ENCODE data around the gene TBL1Y. TPM values are rescaled to one million over a fixed set of nuclear protein-coding genes. Genes with fewer than 3 reads are reported as not detected.

TBL1Y gene
- total RNA-seq, 1 experiment from 2014 or later: not detected

DNA sequence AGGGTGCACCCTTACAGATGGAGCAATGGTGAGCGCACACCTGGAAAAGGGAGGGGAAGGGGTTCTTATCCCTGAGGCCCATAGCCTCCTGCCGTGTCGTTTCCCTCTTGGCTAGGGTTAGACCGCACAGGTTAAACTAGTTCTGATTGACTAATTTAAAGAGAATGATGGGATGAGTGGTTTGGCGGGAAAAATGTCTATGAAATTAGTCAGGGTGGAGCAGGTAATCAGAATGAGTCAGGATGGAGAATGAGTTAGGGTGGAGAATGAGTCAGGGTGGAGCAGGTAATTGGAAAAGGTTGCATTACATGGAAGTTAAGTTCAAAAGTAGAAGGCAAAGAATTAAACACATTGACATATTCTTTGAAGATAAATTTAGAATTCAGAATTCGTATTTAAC, 196.7 kb downstream of the TBL1Y start (continued):
- TF ChIP-seq, protein P1, sequence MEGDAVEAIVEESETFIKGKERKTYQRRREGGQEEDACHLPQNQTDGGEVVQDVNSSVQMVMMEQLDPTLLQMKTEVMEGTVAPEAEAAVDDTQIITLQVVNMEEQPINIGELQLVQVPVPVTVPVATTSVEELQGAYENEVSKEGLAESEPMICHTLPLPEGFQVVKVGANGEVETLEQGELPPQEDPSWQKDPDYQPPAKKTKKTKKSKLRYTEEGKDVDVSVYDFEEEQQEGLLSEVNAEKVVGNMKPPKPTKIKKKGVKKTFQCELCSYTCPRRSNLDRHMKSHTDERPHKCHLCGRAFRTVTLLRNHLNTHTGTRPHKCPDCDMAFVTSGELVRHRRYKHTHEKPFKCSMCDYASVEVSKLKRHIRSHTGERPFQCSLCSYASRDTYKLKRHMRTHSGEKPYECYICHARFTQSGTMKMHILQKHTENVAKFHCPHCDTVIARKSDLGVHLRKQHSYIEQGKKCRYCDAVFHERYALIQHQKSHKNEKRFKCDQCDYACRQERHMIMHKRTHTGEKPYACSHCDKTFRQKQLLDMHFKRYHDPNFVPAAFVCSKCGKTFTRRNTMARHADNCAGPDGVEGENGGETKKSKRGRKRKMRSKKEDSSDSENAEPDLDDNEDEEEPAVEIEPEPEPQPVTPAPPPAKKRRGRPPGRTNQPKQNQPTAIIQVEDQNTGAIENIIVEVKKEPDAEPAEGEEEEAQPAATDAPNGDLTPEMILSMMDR (IDR thresholded peaks at IDR 0.05 in 2 of 3, conservative IDR thresholded peaks at IDR 0.05 in 1 of 3; ENCODE audit: borderline replicate concordance in 1 of 3, insufficient read depth in 1 of 3, low read depth in 2 of 3, low read length in 2 of 3): no peak
- TF ChIP-seq, protein P2, sequence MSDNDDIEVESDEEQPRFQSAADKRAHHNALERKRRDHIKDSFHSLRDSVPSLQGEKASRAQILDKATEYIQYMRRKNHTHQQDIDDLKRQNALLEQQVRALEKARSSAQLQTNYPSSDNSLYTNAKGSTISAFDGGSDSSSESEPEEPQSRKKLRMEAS (IDR thresholded peaks at IDR 0.05): no peak

DNA sequence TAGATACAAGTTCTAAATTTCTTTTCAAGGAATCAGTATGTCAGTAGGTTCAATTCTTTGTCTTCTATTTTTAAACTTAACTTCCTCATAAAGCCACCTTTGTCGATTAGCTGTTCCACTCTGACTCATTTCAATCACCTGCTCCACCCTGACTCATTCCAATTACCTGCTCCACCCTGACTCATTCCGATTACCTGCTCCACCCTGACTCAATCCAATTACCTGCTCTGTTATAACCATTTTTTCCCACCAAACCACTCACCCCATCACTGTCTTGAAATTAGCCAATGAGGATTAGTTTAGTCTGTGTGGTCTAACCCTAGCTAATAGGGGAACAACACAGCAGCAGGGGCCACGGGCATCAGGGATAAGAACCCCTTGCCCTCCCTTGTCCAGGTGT, 199.6 kb downstream of the TBL1Y start:
- Histone ChIP-seq H3K4me3 (replicated peaks in 1 of 2; ENCODE audit: low read depth in 1 of 2, low read length in 2 of 2) (no peak overlapping the region), H3K9me3 (ENCODE audit: control insufficient read depth in 1 of 2, insufficient read depth in 1 of 2, low read depth in 1 of 2, low read length in 2 of 2) (no peaks in the 10 kb centered on the region), H2AFZ (ENCODE audit: low read depth, low read length, poor library complexity, severe bottlenecking) (no peak overlapping the region), H3K4me1 (ENCODE audit: control insufficient read depth in 1 of 2, insufficient read depth in 2 of 2, low read length in 2 of 2) (no peaks in the 10 kb centered on the region; a peak in 1 of 4 replicates), H3K9ac (ENCODE audit: low read length) (no peak overlapping the region), H3K79me2 (ENCODE audit: insufficient read depth, low read length) (no peaks in the 10 kb centered on the region), H3K27ac (ENCODE audit: low read depth, low read length) (no peak overlapping the region), H4K20me1 (ENCODE audit: insufficient read depth) (no peaks in the 10 kb centered on the region), H3K4me2 (ENCODE audit: low read length) (no peak overlapping the region; the same call in 1 of the 2 replicates), H3K36me3 (ENCODE audit: control insufficient read depth in 1 of 2, insufficient read depth in 2 of 2, low read length in 2 of 2) (no peaks in the 10 kb centered on the region), H3K9me2 (ENCODE audit: insufficient read depth) (no peaks in the 10 kb centered on the region), H3K27me3 (ENCODE audit: insufficient read depth, low read length) (no peaks in the 10 kb centered on the region)
- intact Hi-C loops (cut with micrococcal nuclease): no loop called here
- RAD21 ChIA-PET (ENCODE audit: low non-redundant PET in 1 of 2, low total read pairs in 2 of 2, uncharacterized antibody in 2 of 2, unreplicated experiment in 2 of 2): no interaction called here
- ATAC-seq (no peak), DNase-seq (ENCODE audit: low read depth, low spot score) (no peak)
- TF ChIP-seq, protein P3, sequence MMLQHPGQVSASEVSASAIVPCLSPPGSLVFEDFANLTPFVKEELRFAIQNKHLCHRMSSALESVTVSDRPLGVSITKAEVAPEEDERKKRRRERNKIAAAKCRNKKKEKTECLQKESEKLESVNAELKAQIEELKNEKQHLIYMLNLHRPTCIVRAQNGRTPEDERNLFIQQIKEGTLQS (IDR thresholded peaks at IDR 0.05): no peak
- no peak for TF ChIP-seq ZFX (IDR thresholded peaks at IDR 0.05)
- TF ChIP-seq, protein P2 (IDR thresholded peaks at IDR 0.05): no peak
- TF ChIP-seq POLR2AphosphoS5 (IDR thresholded peaks at IDR 0.05; ENCODE audit: low read depth, low read length): no peak
- no peak for TF ChIP-seq EZH2 (IDR thresholded peaks at IDR 0.05)
- TF ChIP-seq SP1 (IDR thresholded peaks at IDR 0.05; ENCODE audit: low read depth): no peak
- TF ChIP-seq, protein P4, sequence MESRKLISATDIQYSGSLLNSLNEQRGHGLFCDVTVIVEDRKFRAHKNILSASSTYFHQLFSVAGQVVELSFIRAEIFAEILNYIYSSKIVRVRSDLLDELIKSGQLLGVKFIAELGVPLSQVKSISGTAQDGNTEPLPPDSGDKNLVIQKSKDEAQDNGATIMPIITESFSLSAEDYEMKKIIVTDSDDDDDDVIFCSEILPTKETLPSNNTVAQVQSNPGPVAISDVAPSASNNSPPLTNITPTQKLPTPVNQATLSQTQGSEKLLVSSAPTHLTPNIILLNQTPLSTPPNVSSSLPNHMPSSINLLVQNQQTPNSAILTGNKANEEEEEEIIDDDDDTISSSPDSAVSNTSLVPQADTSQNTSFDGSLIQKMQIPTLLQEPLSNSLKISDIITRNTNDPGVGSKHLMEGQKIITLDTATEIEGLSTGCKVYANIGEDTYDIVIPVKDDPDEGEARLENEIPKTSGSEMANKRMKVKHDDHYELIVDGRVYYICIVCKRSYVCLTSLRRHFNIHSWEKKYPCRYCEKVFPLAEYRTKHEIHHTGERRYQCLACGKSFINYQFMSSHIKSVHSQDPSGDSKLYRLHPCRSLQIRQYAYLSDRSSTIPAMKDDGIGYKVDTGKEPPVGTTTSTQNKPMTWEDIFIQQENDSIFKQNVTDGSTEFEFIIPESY (IDR thresholded peaks at IDR 0.05; ENCODE audit: extremely low read depth, insufficient replicate concordance, low read length): no peak
- no peak for TF ChIP-seq ELF1 (IDR thresholded peaks at IDR 0.05; ENCODE audit: borderline replicate concordance, low read depth)
- BruUV-seq (replicated peaks): no TSS peak
- POLR2A ChIA-PET: no interaction called here
- CTCF ChIA-PET: no interaction called here
